Left renal cortex interstitium (tissue), 4 donors: ENCODE measurements around the gene RALGPS1. TPM values are rescaled to one million over a fixed set of nuclear protein-coding genes. Genes with fewer than 3 reads are reported as not detected.

Source experiments
- DNase-seq, 4 donors: peaks; one replicate each; pipeline ENCODE4 v3.0.0-alpha.2; 2013; ENCODE audit warnings: low read depth in 4 of 4, low spot score in 2 of 4, missing footprints in 1 of 4
- polyA plus RNA-seq, 4 donors: library from polyadenylated mRNA; unstranded; fragments of 120-200 nt; gene quantifications; one replicate each; pipeline ENCODE4 v1.2.1, GENCODE V29; 2013; ENCODE audit not compliant: insufficient read length in 4 of 4

The RALGPS1 gene
- polyA plus RNA-seq, 4 donors = 18.8 to 30.8 (median 25.2) TPM

DNA sequence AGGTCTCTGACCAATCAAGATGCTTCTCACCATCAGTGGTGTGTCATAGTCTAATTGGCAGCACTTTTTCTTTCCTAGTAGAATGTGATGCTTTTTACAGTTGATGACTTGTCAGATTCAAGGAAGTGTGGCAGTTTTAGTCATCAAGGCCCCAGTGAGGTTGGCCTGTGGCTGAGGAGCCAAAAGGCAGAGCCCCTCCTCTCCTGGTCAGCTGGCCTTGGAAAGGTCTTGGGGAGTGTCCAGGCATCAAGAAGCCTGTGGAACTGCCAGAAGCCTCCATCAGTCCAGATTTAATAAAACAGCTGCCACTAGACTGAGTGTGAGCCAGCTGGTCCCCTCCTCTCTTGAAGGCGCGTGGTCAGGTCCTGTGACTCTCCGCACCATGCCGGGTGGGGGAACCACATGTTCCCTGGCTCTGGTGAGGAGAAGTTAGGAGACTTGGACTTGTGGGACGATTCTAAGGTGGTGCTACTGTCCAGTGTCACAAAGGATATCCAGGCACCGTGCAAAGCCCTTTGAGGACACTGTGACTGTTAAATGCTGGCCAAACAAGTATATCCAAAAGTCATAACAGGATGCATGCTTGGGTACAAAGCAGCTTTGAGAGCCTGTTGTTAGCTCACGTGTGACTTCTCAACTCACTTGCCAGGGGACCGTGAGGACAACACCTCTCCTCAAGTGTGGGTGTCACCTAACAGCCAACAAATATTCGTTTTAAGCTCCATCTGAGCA is 213.9 kb downstream of the RALGPS1 start:
- DNase-seq = no peak

DNA sequence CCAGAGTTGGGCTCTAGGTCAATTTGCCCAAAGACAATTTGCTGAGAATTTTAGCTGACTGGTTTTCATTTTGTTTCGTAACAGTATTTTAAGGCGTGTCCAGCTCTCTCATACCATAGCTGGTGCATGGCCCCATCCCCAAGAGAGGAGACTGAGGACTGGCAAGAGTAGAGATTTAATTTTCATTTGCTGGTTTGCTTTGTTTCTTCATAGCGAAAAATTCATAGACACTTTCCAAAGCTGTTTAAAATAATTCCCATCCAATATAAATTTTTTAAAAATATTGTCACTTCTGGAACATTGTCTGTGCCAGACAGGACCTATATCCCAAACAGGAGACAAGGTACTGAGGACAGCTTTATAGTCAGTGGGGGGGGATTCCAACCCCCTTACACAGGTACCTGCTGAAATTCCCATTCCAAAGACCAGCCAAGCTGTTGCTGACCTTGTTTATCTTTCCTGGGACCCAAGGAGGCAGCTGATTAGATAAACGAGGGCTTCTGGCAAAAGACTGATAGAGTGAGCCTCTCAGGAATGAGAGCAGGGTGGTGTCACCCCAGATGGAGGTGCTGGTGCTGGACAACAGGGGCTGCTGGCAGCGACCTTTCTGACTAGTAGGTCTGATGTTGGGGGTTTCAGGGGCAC is 214.6 kb downstream of the RALGPS1 start:
- DNase-seq = no peak

DNA sequence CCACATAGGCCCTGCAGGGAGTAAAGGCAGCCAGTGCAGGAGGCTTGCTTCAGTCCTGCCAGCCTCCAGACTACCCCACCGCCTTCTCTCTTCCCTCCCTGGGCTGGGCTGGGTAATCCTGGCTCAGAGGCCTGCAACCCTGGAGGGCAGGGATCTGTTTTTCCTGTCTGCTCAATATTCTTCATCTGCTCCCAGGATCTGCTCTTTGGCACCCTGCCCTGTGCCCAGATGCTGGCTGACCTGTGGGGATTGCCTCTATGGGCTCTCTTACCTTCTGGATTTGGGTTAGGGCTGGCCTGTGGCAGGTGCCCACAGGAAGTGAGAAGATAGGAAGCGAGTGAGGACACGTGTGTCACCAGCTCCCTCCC is 215.1 kb downstream of the RALGPS1 start:
- DNase-seq = no peak

DNA sequence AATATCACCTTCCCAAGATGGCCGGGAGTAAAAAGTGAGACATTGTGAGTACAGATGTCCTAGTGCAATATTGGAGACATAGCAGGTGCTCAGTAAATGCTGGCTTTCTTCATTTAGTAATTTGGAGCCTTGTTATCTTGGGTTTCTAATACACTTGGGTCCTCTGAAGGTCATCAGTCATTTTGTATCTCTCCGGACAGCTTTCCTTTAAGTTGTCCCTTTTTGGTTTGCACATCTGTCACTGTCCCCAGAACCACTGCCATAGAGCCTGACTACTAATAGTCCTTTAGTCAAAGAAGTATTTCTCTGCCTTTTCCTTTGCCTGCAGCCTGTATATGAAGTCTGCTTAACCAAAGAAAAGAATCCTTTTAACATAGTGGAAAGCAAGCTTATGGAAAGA is 215.7 kb downstream of the RALGPS1 start:
- no peak for DNase-seq

DNA sequence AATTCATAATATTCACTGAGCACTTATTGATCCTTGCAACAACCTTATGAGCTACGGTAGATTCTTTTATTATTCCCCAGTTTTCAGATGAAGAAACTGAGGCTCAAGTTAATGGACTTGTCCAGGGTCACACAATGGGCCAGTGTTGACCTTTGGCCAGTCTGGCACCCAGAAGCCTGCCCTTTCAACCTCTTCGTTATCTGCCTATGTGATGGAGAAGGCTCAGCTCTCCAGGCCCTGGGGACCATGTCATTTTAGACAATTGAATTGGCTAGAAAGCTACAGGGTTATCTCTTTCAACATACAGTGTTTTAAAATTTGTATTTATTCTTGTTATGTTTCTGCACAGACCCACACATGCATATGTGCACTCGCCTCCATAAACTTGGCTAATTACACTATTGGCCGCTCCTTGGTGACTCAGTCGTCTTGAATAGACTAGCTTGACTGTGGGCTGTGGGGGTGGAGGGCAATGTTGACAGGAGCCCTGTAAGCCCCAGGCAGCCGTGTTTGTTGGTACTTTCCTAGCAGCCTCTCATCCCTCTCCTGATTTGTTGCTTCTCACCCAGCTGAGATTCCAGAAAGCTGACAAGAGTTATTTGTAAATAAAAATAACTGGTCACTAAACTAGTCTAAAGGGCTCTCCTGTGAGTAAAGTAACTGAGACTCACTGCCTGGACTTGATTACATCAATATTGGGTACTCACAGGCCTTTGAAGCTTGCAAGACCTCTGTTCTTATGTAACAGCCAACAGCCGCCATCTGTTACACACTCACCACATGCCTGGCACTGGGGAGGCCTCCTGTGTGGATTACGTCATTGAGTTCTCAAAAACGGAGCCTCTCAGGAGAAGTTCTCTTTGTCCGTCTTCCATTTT is 216.3 kb downstream of the RALGPS1 start:
- no peak for DNase-seq

DNA sequence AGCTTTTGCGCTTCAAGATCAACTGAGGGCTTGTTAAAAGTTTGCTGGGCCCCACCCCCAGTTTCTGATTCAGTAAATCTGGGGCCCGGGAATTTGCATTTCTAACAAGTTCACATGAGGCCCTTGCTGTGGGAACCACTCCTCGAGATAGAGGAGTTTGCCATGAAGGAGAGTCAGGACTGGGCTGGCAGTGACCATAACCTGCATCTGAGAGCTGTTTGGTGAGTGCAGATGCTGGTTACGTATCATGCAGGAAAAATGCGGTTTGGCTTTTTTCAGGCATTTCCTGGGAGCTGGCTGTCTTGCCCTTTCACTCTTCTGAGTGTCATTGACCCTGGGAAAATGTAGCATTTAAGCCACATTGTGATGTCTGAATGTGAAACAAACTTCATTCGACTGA is 217.3 kb downstream of the RALGPS1 start:
- no peak for DNase-seq

DNA sequence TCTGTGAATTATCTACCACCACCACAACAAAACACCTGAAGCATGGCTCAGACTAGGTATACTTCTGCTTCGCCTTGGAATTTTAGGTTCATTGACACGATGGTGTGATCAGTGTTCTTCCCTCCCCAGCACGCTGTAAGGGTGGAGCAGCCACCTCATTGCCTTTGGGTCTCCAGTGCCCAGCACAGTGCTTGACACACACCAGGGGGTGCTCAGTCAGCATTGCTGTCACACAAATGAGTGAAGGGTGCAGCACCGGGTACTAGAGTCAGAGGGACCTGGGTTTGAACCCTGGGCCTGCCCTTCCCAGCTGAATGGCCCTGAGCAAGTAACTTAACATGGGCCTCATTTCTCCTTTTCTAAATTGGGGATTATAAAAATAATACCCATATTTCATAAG is 217.8 kb downstream of the RALGPS1 start:
- no peak for DNase-seq

DNA sequence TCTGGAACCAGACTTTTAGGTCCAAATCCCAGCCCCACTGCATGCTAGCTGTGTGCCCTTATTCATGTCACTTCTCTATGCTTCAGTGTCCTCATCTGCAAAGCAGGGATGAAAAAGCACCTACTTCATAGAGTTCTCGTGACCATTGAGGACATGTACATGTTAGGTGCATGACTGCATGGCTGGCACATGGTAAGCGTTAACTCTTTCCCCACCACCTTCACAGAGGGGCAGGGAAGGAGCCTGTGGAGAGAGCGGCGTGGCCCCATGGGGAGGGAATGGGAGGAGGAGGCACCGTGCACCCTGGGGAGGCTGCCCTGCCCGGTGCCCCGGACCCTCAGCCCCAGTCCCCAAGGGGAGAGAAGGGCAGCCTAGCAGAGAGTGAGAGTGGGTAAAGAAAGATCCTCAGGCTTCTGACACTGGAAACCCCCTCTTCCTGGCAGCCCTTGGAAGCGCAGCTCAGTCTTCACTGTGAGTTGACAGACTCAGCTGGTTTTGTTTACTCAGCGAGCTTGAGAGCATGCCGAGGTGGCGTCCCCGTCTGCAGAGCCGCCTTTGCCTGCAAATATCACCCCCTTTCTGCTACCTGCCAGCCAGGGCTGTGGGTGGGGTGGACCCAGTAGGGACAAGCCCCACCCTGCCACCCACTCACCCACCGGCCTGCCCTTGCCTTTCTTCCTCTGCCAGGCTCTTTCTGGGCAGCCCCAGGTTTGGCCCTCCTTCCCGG is 218.5 kb downstream of the RALGPS1 start:
- no peak for DNase-seq

DNA sequence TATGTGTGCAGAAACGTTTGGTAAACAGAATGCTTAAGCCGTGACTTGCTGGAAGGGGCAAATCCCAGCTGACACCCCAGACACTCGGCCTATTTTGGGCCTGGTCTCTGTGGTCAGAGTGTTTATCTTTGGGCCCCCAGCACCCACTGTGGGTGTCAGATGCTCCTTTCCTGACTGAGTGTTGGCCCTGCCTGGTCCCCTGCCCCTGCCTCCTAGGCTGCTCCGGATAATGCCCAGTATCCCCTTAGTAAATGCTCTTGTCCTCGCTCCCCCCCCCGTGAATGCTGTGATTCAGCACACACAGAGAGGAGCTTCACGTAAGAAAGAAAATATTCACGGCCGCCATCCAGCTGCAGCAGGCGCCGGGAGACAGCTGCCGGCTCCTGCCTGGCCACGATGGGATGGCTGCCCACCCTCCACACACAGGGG is 219.2 kb downstream of the RALGPS1 start:
- DNase-seq = no peak

DNA sequence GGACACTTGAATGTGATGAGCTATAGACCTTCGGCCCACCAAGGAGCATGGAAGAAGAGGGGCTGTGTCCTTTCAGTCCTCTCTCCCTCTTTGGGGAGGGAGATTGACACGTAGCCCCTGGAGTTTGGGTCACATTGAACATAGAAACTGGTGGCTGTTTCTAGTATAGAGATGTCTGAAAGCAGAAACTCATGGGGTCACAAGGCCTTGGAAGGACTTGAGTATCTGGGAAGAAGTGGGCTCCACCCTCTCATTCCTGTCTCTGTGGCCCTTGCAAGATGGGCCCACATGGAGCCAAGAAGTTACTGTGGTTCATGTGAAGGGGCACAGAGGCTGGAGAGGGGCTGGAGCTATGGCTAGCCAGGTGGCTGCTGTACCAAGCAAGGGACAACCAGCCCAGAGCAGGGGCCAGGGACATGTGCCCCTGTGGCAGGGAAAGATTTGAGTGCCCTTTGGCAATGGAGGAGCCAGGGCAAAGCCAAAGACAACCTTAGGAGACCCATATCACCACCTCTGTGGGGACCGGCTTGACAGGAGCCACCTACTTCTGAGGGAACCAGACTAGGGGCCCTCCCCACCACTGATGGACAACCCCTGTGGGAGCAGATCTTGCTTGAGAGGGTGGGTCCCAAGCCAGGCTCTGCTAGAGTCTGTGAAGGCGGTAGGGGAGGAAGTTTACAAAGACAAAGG is 220.6 kb downstream of the RALGPS1 start:
- no peak for DNase-seq

DNA sequence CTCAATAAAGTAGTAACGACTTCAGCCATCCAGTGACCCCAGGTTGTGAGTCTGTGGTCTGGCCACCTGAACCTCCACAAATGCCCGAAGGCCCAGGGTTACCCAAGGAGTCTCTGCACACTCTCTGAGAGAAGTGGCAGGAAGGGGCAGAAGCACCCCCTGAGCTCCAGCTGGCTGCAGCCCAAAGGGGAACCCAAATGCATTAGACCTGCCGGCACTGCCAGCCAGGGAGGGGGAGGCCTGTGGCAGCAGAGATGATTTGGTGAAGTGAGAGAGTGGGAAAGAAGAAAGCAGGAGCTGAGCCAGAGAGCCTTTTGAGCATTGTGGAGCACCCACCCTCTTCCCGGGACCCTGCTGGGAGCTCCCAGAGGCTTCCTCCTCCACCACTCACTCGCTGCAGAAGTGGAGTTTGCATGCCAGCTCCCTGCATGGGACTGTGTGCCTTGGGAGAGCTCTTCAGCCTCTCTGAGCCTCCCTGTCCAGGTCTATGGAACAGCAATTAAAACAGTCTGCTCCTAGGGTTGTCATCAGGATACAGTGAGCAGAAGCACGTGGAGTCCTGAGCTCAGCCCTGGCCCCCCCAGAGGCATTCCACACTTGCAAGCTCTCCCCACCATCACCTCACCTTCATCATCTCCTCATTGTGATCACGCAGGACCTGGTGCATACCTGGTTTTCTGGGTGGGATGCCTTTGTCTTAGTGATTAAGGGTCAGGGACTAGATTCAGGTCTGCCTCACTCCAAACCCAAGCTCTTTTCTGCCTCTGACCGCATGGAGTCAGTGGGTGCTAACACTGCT is 221.7 kb downstream of the RALGPS1 start:
- no peak for DNase-seq

DNA sequence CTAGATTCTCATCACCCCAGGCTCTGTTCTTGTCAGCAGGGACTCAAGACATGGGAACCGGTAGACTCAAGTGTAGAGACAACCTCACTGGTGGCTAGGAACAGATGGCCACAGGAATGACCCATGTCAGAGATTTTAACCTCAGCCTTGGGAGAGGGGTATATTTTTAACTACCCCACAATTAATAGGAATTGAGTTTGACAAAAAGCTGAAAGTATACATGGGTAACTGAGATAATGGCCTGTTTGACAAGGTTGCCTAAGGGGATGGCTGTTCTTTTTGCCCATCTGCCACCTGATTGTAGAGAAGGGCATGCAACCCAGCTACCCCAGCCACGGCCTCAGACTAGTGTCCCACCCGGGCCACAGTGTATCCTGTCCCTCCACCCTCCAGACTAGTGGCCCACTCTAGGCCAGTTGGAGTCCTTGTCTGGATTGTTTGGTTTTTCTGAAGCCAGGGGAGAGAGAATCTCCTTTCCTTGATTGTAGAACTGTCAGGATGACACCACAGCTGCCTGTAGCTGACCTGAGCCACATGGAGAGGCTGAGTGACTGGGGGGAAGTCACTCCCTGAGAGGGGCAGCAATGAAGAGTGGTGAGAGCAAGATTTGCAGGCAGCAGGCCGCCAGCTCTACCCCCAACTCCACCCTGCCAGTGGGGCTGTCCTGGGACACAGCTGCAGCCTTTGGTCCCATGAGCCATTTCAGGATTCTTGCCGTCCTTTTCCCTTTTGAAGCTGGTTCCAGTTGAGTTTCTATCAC is 222.5 kb downstream of the RALGPS1 start:
- no peak for DNase-seq

DNA sequence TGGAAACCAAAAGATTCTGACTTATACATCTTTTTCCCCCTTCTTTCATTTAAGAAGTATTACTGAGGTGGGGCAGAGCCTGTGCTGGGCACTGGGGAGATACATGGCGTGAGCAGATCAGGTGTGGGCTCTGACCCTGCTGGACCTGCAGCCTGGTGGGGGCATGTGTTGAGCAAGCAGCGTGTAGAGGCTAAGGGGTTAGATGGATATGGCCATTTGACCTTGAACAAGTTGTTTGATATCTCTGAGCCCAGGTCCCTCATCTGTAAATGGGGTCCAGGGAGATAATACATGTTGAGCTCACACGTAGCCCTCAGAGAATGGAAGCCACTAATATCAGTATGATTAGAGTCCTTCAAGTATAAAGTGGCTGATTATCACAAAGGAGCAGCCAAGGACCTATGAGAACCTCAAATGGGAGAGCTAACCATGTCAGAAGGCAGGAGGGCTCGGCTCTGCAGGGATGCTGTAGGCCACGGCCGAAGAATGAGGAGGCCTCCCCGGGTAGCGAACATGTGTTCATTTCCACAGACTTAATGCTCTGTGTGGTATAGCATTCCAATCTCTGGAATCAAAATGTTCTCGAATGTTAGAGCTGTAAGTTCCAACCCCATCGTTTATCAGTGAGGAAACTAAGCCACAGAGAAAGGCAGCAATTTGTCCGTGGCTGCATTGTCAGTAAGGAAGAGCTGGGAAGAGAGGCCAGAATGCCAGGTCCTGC is 223.2 kb downstream of the RALGPS1 start:
- DNase-seq = no peak

DNA sequence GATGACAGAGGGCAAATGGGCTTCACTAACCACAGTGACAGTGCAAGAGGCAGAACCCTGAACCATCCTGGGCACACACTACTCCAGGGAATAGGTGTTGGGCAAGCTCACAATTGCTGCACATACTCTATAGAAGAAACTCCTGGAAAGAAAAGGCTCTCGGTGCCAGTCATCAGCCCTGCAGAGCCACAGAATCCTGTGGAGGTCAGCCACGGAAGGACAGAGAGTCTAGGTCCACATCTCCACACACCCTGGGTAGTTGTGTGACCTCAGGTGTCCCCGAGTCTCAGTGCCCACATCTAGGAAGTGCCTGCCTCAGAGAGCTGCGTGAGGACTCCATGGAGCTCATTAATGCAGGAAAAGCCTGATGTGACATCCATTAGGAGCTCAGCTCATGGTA is 223.9 kb downstream of the RALGPS1 start:
- no peak for DNase-seq

DNA sequence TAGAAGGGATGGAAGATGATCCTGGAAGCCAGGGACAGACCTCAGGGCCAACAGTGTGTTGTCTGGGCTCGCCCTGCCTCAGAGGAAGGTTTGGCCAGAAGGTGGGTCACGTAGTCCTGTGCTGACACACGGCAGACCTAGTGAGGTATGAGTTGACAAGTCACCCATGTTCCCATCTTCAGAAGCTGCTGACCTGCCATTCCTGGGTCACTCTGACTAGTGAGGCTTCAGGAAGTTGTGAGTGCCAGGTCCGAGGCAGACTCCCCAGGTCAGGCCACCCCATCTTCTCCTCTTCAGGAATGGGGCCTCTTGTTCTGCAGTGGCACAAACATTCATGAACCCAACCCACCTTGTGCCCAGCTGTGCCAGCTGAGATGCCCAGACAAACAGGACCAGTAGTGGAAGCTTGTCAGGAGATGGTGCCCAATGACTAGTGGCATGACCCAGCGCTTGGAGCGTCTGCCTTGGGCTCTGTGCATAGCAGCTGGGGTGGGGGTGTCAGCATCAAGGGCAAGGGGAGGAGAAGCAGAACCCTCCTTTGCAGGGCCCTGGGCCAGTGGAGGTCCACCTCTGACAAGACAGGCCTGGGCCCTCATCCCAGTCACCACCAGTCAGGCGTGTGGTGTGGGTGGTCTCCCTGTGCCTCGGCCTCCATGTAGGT is 224.6 kb downstream of the RALGPS1 start:
- DNase-seq = no peak

DNA sequence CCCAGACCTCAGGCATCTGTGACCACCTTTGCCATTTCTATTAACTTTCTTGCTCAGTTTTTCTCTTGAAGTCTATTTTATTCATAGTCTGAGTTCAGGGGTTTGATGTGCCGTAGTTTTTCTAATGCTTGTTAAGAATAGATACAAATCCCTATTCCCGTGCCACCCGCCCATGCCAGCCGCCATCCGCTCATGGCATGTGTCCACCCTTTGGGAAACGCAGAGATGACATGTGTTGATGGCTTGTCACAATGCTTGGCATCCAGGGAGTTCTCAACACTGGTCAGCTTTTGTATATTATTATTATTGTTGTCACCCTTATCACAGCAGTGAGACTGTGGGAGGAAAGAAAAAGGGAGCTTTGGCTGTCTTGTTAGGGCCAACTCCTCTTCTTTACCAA is 225.2 kb downstream of the RALGPS1 start:
- no peak for DNase-seq

DNA sequence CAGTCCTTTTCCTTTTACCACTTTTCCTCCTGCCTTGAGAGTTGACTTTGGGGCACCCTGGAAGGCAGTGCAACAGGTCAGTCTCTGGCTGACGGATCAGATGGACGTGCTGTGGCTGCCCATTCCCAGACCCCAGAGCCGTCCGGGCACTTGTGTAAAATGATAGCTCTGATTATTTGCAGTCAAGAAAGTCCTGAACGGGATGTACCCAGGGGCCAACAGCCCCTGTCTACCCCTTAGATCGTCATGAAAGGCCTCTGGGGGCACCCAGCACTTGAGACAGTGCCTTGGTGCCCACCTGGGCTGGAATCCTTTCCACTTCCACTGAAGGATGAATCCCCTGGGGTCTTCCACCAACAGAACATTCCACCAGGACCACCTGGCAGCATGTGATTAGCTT is 225.6 kb downstream of the RALGPS1 start:
- DNase-seq = no peak
